ENCODE measurements around the gene SORCS2.

GRCh38 chr4:7790999-7791398 is 598.7 kb downstream of the SORCS2 start:
- TF ChIP-seq CTCF (IDR thresholded peaks at IDR 0.05; ENCODE audit: low read length) (no peak), EZH2 (IDR thresholded peaks at IDR 0.05; ENCODE audit: borderline replicate concordance, low read length) (no peak)

All from OCI-LY1 (cell line).